Mesothelial cell of epicardium (in vitro differentiated cells): ENCODE data around the gene TOLLIP. TPM values are rescaled to one million over a fixed set of nuclear protein-coding genes. Genes with fewer than 3 reads are reported as not detected.

ENCODE experiments used
- DNase-seq, 2 experiments: peaks; one replicate each; pipeline ENCODE4 v3.0.0; 2021; ENCODE audit warnings: low spot score in 2 of 2; ENCODE audit not compliant: unreplicated experiment in 2 of 2
- H3K27ac Mint-ChIP-seq: 2 replicates; pipeline ENCODE4 v1.8.0; 2021; ENCODE audit warnings: mixed read lengths
- H3K27me3 Mint-ChIP-seq: 2 replicates; pipeline ENCODE4 v1.8.0; 2021; ENCODE audit warnings: low read depth, mixed read lengths
- H3K36me3 Mint-ChIP-seq: 2 replicates; pipeline ENCODE4 v1.8.0; 2021; ENCODE audit warnings: mixed read lengths
- H3K4me1 Mint-ChIP-seq: 2 replicates; pipeline ENCODE4 v1.8.0; 2021; ENCODE audit warnings: mixed read lengths
- H3K4me3 Mint-ChIP-seq: 2 replicates; pipeline ENCODE4 v1.8.0; 2021; ENCODE audit warnings: mild to moderate bottlenecking, moderate library complexity, mixed read lengths
- H3K9me3 Mint-ChIP-seq: 2 replicates; pipeline ENCODE4 v1.8.0; 2021; ENCODE audit warnings: mixed read lengths
- total RNA-seq: library from RNA; stranded (reverse); gene quantifications from 3 replicates; pipeline ENCODE4 v1.2.1, GENCODE V29; 2021
- TF ChIP-seq, protein P1 (sequence below): fragments of 200-600 bp; sonication (generic); IDR thresholded peaks from one replicate; pipeline ENCODE4 v1.5.0; 2021; ENCODE audit warnings: antibody characterized with exemption; ENCODE audit not compliant: unreplicated experiment

The TOLLIP gene
- total RNA-seq, 1 donor from 2014 or later, result 43.2 TPM

- TF ChIP-seq, protein P1, sequence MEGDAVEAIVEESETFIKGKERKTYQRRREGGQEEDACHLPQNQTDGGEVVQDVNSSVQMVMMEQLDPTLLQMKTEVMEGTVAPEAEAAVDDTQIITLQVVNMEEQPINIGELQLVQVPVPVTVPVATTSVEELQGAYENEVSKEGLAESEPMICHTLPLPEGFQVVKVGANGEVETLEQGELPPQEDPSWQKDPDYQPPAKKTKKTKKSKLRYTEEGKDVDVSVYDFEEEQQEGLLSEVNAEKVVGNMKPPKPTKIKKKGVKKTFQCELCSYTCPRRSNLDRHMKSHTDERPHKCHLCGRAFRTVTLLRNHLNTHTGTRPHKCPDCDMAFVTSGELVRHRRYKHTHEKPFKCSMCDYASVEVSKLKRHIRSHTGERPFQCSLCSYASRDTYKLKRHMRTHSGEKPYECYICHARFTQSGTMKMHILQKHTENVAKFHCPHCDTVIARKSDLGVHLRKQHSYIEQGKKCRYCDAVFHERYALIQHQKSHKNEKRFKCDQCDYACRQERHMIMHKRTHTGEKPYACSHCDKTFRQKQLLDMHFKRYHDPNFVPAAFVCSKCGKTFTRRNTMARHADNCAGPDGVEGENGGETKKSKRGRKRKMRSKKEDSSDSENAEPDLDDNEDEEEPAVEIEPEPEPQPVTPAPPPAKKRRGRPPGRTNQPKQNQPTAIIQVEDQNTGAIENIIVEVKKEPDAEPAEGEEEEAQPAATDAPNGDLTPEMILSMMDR, result no peak
- Mint-ChIP-seq H3K4me1 (no peaks in the 10 kb centered on the region), H3K4me3 (no peak overlapping the region), H3K9me3 (peaks cover 30% of the 10 kb centered on the region), H3K27me3 (peaks cover 36% of the 10 kb centered on the region), H3K36me3 (no peaks in the 10 kb centered on the region), H3K27ac (no peak overlapping the region)
- no peak for DNase-seq
Observed at GRCh38 chr11:1326435-1327063, 17.1 kb upstream of the TOLLIP start.

- TF ChIP-seq, protein P1, result no peak
- no peak overlapping the region for H3K4me3 Mint-ChIP-seq
- H3K4me1 Mint-ChIP-seq, result no peaks in the 10 kb centered on the region
- H3K27ac Mint-ChIP-seq, result no peak overlapping the region
- no peak for DNase-seq
- H3K27me3 Mint-ChIP-seq, result peaks cover 40% of the 10 kb centered on the region
- no peaks in the 10 kb centered on the region for H3K36me3 Mint-ChIP-seq
- H3K9me3 Mint-ChIP-seq, result peaks cover 32% of the 10 kb centered on the region
Observed at GRCh38 chr11:1323774-1324173, 14.3 kb upstream of the TOLLIP start.

DNA sequence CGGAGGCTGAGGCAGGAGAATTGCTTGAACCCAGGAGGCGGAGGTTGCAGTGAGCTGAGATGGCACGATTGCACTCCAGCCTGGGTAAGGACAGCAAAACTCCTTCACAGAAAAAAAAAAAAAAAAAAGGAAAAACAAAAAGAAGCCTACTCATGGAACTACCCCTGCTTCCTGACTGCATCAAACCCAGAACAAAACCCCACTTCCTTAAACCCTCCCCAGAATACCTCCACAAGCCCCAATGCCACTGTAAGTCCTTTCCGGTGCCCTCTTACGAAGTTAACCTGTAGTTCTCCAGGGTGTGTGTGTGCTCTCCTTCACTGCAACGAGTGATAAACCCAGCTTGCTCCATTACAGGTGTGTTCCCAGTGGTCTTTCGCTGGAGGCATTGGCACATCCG is 8.6 kb upstream of the TOLLIP start:
- no peaks in the 10 kb centered on the region for H3K36me3 Mint-ChIP-seq
- H3K4me1 Mint-ChIP-seq, result no peaks in the 10 kb centered on the region
- TF ChIP-seq, protein P1, result no peak
- no peak overlapping the region for H3K27ac Mint-ChIP-seq
- no peak for DNase-seq
- H3K9me3 Mint-ChIP-seq, result peaks cover 30% of the 10 kb centered on the region
- peaks cover 51% of the 10 kb centered on the region for H3K27me3 Mint-ChIP-seq
- H3K4me3 Mint-ChIP-seq, result no peak overlapping the region

GRCh38 chr11:1317432-1317831 is 8.0 kb upstream of the TOLLIP start:
- H3K4me1 Mint-ChIP-seq, result no peaks in the 10 kb centered on the region
- no peak for DNase-seq
- H3K36me3 Mint-ChIP-seq, result no peaks in the 10 kb centered on the region

DNA sequence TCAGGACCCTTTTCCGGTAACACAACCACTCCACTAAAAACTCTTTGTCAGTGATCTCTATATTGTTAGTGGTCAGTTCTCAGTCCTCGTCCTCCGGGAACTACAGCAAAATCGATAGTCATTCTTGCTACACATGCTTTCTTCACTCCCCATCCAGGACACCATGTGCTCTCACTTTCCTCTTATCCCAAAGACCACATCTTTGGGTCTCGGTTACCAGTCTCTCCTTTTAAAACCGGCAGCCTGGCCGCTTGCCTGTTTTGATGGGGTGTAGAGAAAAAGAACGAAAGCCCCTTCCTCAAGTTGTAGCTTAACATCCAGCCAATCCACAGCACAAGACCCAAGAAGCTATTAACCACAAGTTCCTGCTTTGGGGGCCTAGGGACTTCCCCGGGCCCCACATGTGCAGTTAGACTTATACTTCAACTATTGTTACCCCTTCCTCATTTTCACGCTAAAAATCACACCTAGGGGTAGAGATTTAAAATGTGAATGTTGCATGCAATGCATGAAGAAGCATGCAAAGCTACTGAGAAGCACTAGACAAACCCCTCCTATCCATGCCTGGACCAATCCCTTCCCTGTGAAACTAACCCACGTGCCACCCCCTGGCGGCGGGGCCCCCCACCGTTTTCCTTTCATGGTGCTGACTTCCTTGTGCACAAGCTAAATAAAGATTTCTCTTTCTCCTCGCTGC is 1.5 kb upstream of the TOLLIP start:
- peak in 1 of 2 experiments; percentile 29 for DNase-seq
- Mint-ChIP-seq H3K4me3 (peak overlapping the region; percentile 78), H3K9me3 (peaks cover 47% of the 10 kb centered on the region), H3K27ac (peak overlapping the region; percentile 75), H3K4me1 (peaks cover 15% of the 10 kb centered on the region), H3K36me3 (peaks cover 10% of the 10 kb centered on the region), H3K27me3 (peaks cover 24% of the 10 kb centered on the region)
- TF ChIP-seq, protein P1, result no peak

More at GRCh38 chr11:1317432-1317831, 8.0 kb upstream of the TOLLIP start:
- H3K4me3 Mint-ChIP-seq, result no peak overlapping the region
- no peak overlapping the region for H3K27ac Mint-ChIP-seq
- H3K9me3 Mint-ChIP-seq, result peaks cover 32% of the 10 kb centered on the region
- TF ChIP-seq, protein P1, result no peak
- H3K27me3 Mint-ChIP-seq, result peaks cover 49% of the 10 kb centered on the region
